ENCODE measurements around the gene CHRNA7.

DNA sequence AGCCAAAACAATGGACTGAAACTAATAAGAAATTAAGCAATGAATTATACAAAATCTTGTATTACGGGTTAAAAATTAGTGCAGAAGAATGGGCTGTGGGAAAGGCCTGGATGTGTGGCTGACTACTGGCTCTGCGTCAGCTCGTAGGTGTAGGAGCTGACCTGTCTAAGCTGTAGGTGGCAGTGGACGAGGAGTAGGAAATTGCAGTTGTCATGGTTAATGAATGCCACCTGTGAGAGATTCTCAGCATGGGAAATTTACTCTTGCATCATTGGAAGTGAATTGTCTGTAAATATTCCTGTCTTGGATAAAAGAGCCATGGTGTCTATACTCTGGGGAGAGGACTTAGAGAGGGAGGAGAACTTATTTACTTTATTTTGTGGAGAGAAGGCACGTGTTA, 23.4 kb downstream of the CHRNA7 start:
- TF ChIP-seq SMAD3 (CRISPR knock-in tag; IDR thresholded peaks at IDR 0.05; ENCODE audit: borderline replicate concordance) = no peak
- TF ChIP-seq, protein P1, sequence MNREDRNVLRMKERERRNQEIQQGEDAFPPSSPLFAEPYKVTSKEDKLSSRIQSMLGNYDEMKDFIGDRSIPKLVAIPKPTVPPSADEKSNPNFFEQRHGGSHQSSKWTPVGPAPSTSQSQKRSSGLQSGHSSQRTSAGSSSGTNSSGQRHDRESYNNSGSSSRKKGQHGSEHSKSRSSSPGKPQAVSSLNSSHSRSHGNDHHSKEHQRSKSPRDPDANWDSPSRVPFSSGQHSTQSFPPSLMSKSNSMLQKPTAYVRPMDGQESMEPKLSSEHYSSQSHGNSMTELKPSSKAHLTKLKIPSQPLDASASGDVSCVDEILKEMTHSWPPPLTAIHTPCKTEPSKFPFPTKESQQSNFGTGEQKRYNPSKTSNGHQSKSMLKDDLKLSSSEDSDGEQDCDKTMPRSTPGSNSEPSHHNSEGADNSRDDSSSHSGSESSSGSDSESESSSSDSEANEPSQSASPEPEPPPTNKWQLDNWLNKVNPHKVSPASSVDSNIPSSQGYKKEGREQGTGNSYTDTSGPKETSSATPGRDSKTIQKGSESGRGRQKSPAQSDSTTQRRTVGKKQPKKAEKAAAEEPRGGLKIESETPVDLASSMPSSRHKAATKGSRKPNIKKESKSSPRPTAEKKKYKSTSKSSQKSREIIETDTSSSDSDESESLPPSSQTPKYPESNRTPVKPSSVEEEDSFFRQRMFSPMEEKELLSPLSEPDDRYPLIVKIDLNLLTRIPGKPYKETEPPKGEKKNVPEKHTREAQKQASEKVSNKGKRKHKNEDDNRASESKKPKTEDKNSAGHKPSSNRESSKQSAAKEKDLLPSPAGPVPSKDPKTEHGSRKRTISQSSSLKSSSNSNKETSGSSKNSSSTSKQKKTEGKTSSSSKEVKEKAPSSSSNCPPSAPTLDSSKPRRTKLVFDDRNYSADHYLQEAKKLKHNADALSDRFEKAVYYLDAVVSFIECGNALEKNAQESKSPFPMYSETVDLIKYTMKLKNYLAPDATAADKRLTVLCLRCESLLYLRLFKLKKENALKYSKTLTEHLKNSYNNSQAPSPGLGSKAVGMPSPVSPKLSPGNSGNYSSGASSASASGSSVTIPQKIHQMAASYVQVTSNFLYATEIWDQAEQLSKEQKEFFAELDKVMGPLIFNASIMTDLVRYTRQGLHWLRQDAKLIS (CRISPR knock-in tag; IDR thresholded peaks at IDR 0.05; ENCODE audit: borderline replicate concordance) = no peak
- no peak for TF ChIP-seq CTCF (IDR thresholded peaks at IDR 0.05)
- no peak for TF ChIP-seq FOXP4 (CRISPR knock-in tag; IDR thresholded peaks at IDR 0.05)
- TF ChIP-seq, protein P2, sequence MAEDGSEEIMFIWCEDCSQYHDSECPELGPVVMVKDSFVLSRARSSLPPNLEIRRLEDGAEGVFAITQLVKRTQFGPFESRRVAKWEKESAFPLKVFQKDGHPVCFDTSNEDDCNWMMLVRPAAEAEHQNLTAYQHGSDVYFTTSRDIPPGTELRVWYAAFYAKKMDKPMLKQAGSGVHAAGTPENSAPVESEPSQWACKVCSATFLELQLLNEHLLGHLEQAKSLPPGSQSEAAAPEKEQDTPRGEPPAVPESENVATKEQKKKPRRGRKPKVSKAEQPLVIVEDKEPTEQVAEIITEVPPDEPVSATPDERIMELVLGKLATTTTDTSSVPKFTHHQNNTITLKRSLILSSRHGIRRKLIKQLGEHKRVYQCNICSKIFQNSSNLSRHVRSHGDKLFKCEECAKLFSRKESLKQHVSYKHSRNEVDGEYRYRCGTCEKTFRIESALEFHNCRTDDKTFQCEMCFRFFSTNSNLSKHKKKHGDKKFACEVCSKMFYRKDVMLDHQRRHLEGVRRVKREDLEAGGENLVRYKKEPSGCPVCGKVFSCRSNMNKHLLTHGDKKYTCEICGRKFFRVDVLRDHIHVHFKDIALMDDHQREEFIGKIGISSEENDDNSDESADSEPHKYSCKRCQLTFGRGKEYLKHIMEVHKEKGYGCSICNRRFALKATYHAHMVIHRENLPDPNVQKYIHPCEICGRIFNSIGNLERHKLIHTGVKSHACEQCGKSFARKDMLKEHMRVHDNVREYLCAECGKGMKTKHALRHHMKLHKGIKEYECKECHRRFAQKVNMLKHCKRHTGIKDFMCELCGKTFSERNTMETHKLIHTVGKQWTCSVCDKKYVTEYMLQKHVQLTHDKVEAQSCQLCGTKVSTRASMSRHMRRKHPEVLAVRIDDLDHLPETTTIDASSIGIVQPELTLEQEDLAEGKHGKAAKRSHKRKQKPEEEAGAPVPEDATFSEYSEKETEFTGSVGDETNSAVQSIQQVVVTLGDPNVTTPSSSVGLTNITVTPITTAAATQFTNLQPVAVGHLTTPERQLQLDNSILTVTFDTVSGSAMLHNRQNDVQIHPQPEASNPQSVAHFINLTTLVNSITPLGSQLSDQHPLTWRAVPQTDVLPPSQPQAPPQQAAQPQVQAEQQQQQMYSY (CRISPR knock-in tag; IDR thresholded peaks at IDR 0.05) = no peak
- no peak for TF ChIP-seq ZNF512 (CRISPR knock-in tag; IDR thresholded peaks at IDR 0.05; ENCODE audit: borderline replicate concordance)
- TF ChIP-seq RORB (CRISPR knock-in tag; IDR thresholded peaks at IDR 0.05) = no peak
- TF ChIP-seq ETV6 (CRISPR knock-in tag; IDR thresholded peaks at IDR 0.05) = no peak
